ENCODE measurements around the gene PDZD4.

Gene PDZD4

GRCh38 chrX:153862369-153863250 is 32.3 kb upstream of the PDZD4 start:
- TF ChIP-seq GATA2 (IDR thresholded peaks at IDR 0.05; ENCODE audit: low read depth, low read length) (no peak), GATA3 (IDR thresholded peaks at IDR 0.05; ENCODE audit: low read depth, low read length) (no peak)

DNA sequence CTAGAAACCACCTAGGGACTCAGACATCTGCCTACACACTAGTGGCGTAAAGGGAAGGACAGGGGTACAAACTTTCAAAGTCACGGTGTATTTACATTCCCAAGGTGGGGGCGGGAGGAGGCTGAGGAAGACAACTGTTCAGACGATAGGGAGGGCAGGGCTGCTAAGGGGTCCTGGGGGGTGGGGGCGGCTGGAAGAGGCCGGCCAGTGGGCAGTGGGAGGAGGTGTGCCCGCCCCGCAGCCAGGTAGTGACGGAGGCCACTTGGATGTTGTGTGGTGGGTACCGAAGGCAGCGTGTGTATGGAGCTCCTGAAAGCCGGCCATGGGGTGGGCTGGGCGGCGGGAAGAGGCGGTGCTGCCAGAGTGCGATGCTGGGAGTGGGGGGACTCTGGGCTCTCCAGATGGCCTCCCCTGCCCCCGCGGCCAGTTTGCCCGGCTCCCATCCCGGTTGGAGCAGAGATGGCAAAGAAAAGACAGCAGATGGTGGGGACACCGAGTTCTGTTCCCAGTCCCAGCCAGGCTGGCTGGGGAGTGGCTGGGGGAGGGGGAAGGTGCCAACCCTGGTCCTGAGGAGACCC is 31.5 kb upstream of the PDZD4 start:
- no peak for TF ChIP-seq GATA2 (IDR thresholded peaks at IDR 0.05; ENCODE audit: low read depth, low read length)
- TF ChIP-seq GATA3 (IDR thresholded peaks at IDR 0.05; ENCODE audit: low read depth, low read length), result no peak

- TF ChIP-seq GATA3 (IDR thresholded peaks at IDR 0.05; ENCODE audit: low read depth, low read length) (no peak), GATA2 (IDR thresholded peaks at IDR 0.05; ENCODE audit: low read depth, low read length) (no peak)
Measured at GRCh38 chrX:153861151-153861550, 30.8 kb upstream of the PDZD4 start.

- no peak for TF ChIP-seq GATA3 (IDR thresholded peaks at IDR 0.05; ENCODE audit: low read depth, low read length)
- no peak for TF ChIP-seq GATA2 (IDR thresholded peaks at IDR 0.05; ENCODE audit: low read depth, low read length)
Measured at GRCh38 chrX:153857348-153857903, 27.1 kb upstream of the PDZD4 start.

GRCh38 chrX:153854702-153855101 is 24.4 kb upstream of the PDZD4 start:
- TF ChIP-seq GATA2 (IDR thresholded peaks at IDR 0.05; ENCODE audit: low read depth, low read length) (no peak), GATA3 (IDR thresholded peaks at IDR 0.05; ENCODE audit: low read depth, low read length) (no peak)

DNA sequence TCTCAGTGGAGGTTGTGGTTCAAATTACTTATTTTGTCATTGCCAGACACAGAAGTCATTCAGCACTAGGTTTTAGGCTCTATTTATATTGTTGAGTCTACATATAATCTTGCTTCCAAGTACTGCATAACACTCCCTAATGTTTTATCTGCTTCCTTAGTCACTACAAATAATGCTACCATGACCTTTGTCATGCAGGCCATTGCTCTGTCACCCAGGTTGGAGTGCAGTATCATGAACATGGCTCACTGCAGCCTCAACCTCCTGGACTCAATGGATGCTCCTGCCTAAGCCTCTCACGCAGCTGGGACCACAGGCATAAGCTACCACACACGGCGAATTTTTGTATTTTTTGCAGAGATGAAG is 23.5 kb upstream of the PDZD4 start:
- TF ChIP-seq GATA3 (IDR thresholded peaks at IDR 0.05; ENCODE audit: low read depth, low read length), result no peak
- no peak for TF ChIP-seq GATA2 (IDR thresholded peaks at IDR 0.05; ENCODE audit: low read depth, low read length)

DNA sequence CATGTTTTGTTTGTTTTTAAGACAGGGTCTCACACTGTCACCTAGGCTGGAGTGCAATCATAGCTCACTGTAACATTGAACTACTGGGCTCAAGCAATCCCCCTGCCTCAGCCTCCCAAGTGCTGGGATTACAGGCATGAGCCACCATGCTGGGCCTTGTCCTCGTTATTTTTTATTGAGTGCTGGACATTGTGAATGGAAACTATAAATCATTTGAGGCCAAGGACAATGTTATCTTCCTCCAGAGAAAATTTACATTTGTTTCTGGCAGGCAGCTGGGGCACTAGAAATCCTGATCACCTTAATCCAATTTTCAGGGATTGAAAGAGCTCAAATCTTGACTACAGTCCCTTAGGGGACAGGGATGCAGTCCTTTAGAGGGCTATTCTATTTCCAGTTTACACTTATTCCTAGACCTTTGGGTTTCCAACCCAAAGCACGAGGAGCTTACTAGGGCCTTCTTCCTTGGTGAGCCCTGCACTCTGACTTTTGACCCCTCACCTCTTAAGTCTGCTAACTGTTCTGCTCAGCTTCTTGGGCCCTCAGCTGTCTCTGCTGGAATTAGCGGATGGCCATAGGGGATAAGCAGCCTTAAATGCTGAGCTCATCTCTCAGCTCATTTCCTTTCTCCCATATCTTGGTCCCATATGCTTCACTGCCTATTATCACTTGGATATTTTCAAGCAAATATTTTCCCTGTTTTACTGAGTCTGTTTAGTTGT is 23.0 kb upstream of the PDZD4 start:
- TF ChIP-seq GATA3 (IDR thresholded peaks at IDR 0.05; ENCODE audit: low read depth, low read length), result no peak
- TF ChIP-seq GATA2 (IDR thresholded peaks at IDR 0.05; ENCODE audit: low read depth, low read length), result no peak

DNA sequence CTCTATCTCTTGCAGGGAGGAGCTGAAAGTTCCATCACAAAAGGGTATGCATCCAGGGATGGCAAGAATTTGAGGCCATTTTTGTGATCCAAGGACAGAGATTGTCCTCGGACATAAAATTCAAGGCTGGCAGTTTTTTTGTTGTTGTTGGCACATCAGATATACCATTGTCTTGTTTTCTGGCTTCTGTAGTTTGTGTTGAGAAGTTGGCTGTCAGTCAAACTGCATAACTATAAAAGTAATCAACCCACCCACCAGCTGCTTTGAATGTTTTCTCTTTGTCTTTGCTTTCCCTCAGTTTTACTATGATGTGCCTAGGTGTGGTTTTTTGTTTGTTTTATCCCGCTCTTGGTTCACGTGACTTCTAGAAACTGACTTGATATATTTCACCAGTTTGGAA is 21.6 kb upstream of the PDZD4 start:
- TF ChIP-seq GATA3 (IDR thresholded peaks at IDR 0.05; ENCODE audit: low read depth, low read length) (no peak), GATA2 (IDR thresholded peaks at IDR 0.05; ENCODE audit: low read depth, low read length) (no peak)

GRCh38 chrX:153848325-153848724 is 18.0 kb upstream of the PDZD4 start:
- no peak for TF ChIP-seq GATA3 (IDR thresholded peaks at IDR 0.05; ENCODE audit: low read depth, low read length)
- no peak for TF ChIP-seq GATA2 (IDR thresholded peaks at IDR 0.05; ENCODE audit: low read depth, low read length)

DNA sequence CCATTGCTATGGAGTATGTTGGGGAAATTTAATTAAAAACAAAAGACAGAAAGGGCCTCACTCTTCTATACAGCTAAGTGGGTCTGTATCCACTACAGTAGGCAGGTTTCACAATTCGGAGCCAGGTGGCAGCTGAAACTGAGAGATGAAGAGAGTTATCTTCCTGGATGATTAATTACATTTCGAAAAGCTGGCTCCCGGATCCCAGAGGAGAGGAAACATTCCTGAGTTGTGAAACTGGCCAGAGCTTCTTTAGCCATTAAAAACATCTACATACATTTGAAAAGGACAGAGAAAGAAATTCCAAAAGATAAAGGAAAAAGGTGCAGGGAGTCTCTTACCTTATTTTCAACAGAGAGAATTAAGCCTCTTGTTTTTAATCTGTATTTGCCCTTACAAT is 15.5 kb upstream of the PDZD4 start:
- no peak for TF ChIP-seq GATA2 (IDR thresholded peaks at IDR 0.05; ENCODE audit: low read depth, low read length)
- TF ChIP-seq GATA3 (IDR thresholded peaks at IDR 0.05; ENCODE audit: low read depth, low read length), result no peak

- no peak for TF ChIP-seq GATA2 (IDR thresholded peaks at IDR 0.05; ENCODE audit: low read depth, low read length)
- no peak for TF ChIP-seq GATA3 (IDR thresholded peaks at IDR 0.05; ENCODE audit: low read depth, low read length)
Measured at GRCh38 chrX:153845195-153845594, 14.9 kb upstream of the PDZD4 start.

DNA sequence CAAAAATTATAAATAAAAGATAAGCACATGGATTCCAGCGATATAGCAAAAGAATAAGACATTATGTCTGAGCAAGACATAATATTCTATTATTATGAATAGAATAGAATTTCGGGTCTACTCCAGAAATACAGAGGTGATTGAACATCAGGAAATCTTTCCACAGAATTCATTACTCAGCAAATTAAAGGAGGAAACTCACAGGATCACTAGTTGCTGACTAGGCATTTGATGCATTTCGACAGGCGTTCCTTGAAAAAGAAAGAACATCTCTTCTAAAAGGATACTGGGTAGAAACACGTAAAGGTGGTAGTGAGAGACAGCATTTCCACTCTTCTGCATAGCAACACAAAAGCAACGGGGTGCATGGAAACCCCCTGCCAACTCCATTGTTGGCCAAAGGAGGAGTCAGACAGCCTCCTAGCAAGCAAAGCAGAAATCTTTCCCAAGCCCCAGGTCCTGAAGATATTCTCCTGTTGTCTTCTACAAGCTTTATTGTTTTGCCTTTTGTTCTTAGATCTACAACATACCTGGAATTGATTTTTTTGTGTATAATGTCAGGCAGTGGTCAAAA is 14.3 kb upstream of the PDZD4 start:
- no peak for TF ChIP-seq GATA2 (IDR thresholded peaks at IDR 0.05; ENCODE audit: low read depth, low read length)
- no peak for TF ChIP-seq GATA3 (IDR thresholded peaks at IDR 0.05; ENCODE audit: low read depth, low read length)

- TF ChIP-seq GATA2 (IDR thresholded peaks at IDR 0.05; ENCODE audit: low read depth, low read length), result no peak
- no peak for TF ChIP-seq GATA3 (IDR thresholded peaks at IDR 0.05; ENCODE audit: low read depth, low read length)
Measured at GRCh38 chrX:153836921-153837320, 6.6 kb upstream of the PDZD4 start.

DNA sequence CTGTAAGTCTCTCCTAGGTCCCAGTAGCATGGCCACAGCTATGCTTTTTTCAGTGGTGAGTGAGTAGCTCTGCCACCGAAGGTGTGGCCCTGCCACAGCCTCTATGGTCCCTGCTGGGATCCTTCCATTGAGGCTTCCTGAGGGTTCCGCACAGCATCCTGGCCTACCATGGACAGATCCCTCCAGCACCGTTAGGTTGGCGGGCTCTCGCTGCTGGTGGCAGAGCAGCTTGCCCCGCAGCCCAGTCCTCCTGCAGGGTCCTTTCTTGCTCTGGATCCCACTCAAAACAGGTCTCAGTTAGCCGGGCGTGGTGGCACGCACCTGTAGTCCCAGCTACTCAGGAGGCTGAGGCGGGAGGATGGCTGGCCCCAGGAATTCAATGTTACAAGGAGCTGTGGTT is 2.4 kb upstream of the PDZD4 start:
- TF ChIP-seq GATA2 (IDR thresholded peaks at IDR 0.05; ENCODE audit: low read depth, low read length), result no peak
- TF ChIP-seq GATA3 (IDR thresholded peaks at IDR 0.05; ENCODE audit: low read depth, low read length), result no peak
